Lower leg skin (tissue), 4 donors: ENCODE results near the gene VWA5A. TPM values are rescaled to one million over a fixed set of nuclear protein-coding genes. Genes with fewer than 3 reads are reported as not detected.

ENCODE experiments used
- DNase-seq, 2 donors: peaks; one replicate each; pipeline ENCODE4 v3.0.0-alpha.2; 2019; ENCODE audit warnings: low spot score in 2 of 2
- H3K4me3 ChIP-seq: fragments of 200-600 bp; sonication (generic); 2 replicates; pipeline ENCODE4 v1.5.1; 2017; ENCODE audit warnings: mild to moderate bottlenecking, low read depth; ENCODE audit not compliant: poor library complexity, severe bottlenecking
- CTCF ChIP-seq, 3 donors: fragments of 450-650 bp; IDR thresholded peaks; one replicate each; pipeline ENCODE4 v1.5.1; 2016; ENCODE audit warnings: antibody characterized with exemption in 3 of 3, mild to moderate bottlenecking in 3 of 3, moderate library complexity in 2 of 3
- POLR2A ChIP-seq, 2 donors: fragments of 450-650 bp; IDR thresholded peaks; one replicate each; pipeline ENCODE4 v1.6.1; 2016 to 2017; ENCODE audit warnings: antibody characterized with exemption in 2 of 2, mild to moderate bottlenecking in 1 of 2, moderate library complexity in 1 of 2
- WGBS, 2 donors: methylation state at CpG; one replicate each; pipeline ENCODE4 v1.1.5; 2018; 5-methylcytosine and 5-hydroxymethylcytosine counted together
- intact Hi-C: fragments of 100-400 bp; cut with DNase I; formaldehyde crosslinking; loops from one replicate; pipeline ENCODE4 v1.15.0; 2023; ENCODE audit warnings: low total_unique reads
- total RNA-seq, 4 donors: library from RNA; depleted of rRNA; stranded (reverse); fragments of >200 nt; gene quantifications; one replicate each; pipeline ENCODE4 v1.1.0, GENCODE V29; 2016

VWA5A gene
- total RNA-seq, 4 donors from 2014 or later = 16.4 to 27.4 (median 24.0) TPM

GRCh38 chr11:124082371-124082770 lies 32.9 kb upstream of the VWA5A start:
- DNase-seq = no peak
- intact Hi-C loops = no loop called here
- 87 to 88% methylated on average over 4 of the region's 4 CpGs for whole genome bisulfite sequencing, 2 donors
- TF ChIP-seq CTCF (IDR thresholded peaks at IDR 0.05) = no peak
- TF ChIP-seq POLR2A (IDR thresholded peaks at IDR 0.05) = no peak
- H3K4me3 ChIP-seq = no peak overlapping the region

GRCh38 chr11:124085583-124085982 lies 29.7 kb upstream of the VWA5A start:
- WGBS, 2 donors = 71 to 77% methylated on average over 3 of the region's 3 CpGs
- no peak for TF ChIP-seq CTCF (IDR thresholded peaks at IDR 0.05)
- TF ChIP-seq POLR2A (IDR thresholded peaks at IDR 0.05) = no peak
- intact Hi-C loops = loop anchor here (2.0 kb wide), 1 partner anchor 25 kb away; no protein-coding TSS in a partner anchor
- H3K4me3 ChIP-seq = no peak overlapping the region
- no peak for DNase-seq

- intact Hi-C loops = loop anchor here (2.0 kb wide), 1 partner anchor 25 kb away; no protein-coding TSS in a partner anchor
- DNase-seq = no peak
- TF ChIP-seq CTCF (IDR thresholded peaks at IDR 0.05) = no peak
- TF ChIP-seq POLR2A (IDR thresholded peaks at IDR 0.05) = no peak
- 57 to 64% methylated on average over 10 of the region's 10 CpGs for WGBS, 2 donors
- H3K4me3 ChIP-seq = no peak overlapping the region
Measured at GRCh38 chr11:124085997-124086846, 29.0 kb upstream of the VWA5A start.

- TF ChIP-seq POLR2A (IDR thresholded peaks at IDR 0.05) (no peak), CTCF (IDR thresholded peaks at IDR 0.05) (no peak)
- no peak for DNase-seq
- intact Hi-C loops = no loop called here
- H3K4me3 ChIP-seq = no peak overlapping the region
Measured at GRCh38 chr11:124090996-124091395, 24.3 kb upstream of the VWA5A start.

GRCh38 chr11:124093330-124093729 lies 21.9 kb upstream of the VWA5A start:
- H3K4me3 ChIP-seq = no peak overlapping the region
- 68 to 70% methylated on average over 2 of the region's 2 CpGs for WGBS, 2 donors
- TF ChIP-seq CTCF (IDR thresholded peaks at IDR 0.05) (no peak), POLR2A (IDR thresholded peaks at IDR 0.05) (no peak)
- intact Hi-C loops = no loop called here
- no peak for DNase-seq
